DMS 273 (cell line): ENCODE results near the gene CPNE1.

Experiments
- DNase-seq: peaks from one replicate; lab custom pipeline; 2025; ENCODE audit not compliant: unreplicated experiment; lab: John Stamatoyannopoulos, UW

CPNE1 gene

GRCh38 chr20:35654415-35654814 is 10.3 kb downstream of the CPNE1 start:
- no peak for DNase-seq

- no peak for DNase-seq
Observed at GRCh38 chr20:35653893-35654292, 10.8 kb downstream of the CPNE1 start.

- no peak for DNase-seq
Observed at GRCh38 chr20:35653430-35653734, 11.3 kb downstream of the CPNE1 start.

GRCh38 chr20:35652641-35653429 is 11.9 kb downstream of the CPNE1 start:
- no peak for DNase-seq

GRCh38 chr20:35651958-35652357 is 12.7 kb downstream of the CPNE1 start:
- DNase-seq = no peak

GRCh38 chr20:35650632-35651031 is 14.1 kb downstream of the CPNE1 start:
- DNase-seq = no peak

GRCh38 chr20:35648836-35649235 is 15.9 kb downstream of the CPNE1 start:
- no peak for DNase-seq

GRCh38 chr20:35644806-35645205 is 19.9 kb downstream of the CPNE1 start:
- DNase-seq = no peak

GRCh38 chr20:35643045-35643444 is 21.7 kb downstream of the CPNE1 start:
- DNase-seq = peak; percentile 55

- no peak for DNase-seq
Observed at GRCh38 chr20:35641743-35642142, 23.0 kb downstream of the CPNE1 start.

- DNase-seq = no peak
Observed at GRCh38 chr20:35640724-35641123, 24.0 kb downstream of the CPNE1 start.

- DNase-seq = no peak
Observed at GRCh38 chr20:35638751-35639150, 25.9 kb downstream of the CPNE1 start.

GRCh38 chr20:35637276-35637675 is 27.4 kb downstream of the CPNE1 start:
- DNase-seq = no peak

GRCh38 chr20:35636095-35636494 is 28.6 kb downstream of the CPNE1 start:
- DNase-seq = no peak

- no peak for DNase-seq
Observed at GRCh38 chr20:35635652-35636051, 29.0 kb downstream of the CPNE1 start.

GRCh38 chr20:35632539-35633115 is 32.1 kb downstream of the CPNE1 start:
- DNase-seq = no peak

GRCh38 chr20:35630636-35631035 is 34.1 kb downstream of the CPNE1 start:
- no peak for DNase-seq

GRCh38 chr20:35629427-35630145 is 35.1 kb downstream of the CPNE1 start:
- DNase-seq = no peak

GRCh38 chr20:35627121-35627520 is 37.6 kb downstream of the CPNE1 start:
- no peak for DNase-seq

- no peak for DNase-seq
Observed at GRCh38 chr20:35626386-35627001, 38.2 kb downstream of the CPNE1 start.

GRCh38 chr20:35625584-35626385 is 38.9 kb downstream of the CPNE1 start:
- no peak for DNase-seq
